HCT116 (cell line): ENCODE data around the gene TASL. TPM values are rescaled to one million over a fixed set of nuclear protein-coding genes. Genes with fewer than 3 reads are reported as not detected.

Experiments
- ATAC-seq: fragments of 200-7000 bp; cut with Tn5 transposase; 2 replicates; pipeline ENCODE4 v1.9.1; 2020; ENCODE audit warnings: mild to moderate bottlenecking, moderate library complexity
- BruUV-seq: library from RNA; stranded (reverse); fragments of 400-500 nt; replicated peaks from 2 replicates; lab custom pipeline; 2021; lab: Mats Ljungman, UMichigan
- CTCF ChIA-PET: fragments of 300-600 bp; sonication (Branson Sonifier 250); formaldehyde crosslinking; loops from one replicate; lab custom pipeline; 2021; ENCODE audit warnings: antibody characterized with exemption; lab: Charles Lee
- POLR2A ChIA-PET: fragments of 300-600, 350-600 bp; sonication (Branson Sonifier 250); formaldehyde crosslinking; loops from one replicate; lab custom pipeline; 2021; ENCODE audit warnings: antibody characterized with exemption; lab: Charles Lee
- RAD21 ChIA-PET, 2 experiments: fragments of 300-600 bp; sonication (Branson Sonifier 250); formaldehyde crosslinking; loops; one replicate each; lab custom pipeline; 2023; ENCODE audit warnings: low total read pairs in 2 of 2; ENCODE audit not compliant: uncharacterized antibody in 2 of 2, unreplicated experiment in 2 of 2, low non-redundant PET in 1 of 2; lab: Charles Lee
- DNase-seq: peaks from one replicate; pipeline ENCODE4 v3.0.0-alpha.2; 2010; ENCODE audit warnings: low read depth, low spot score
- H2AFZ ChIP-seq: fragments of 200-600 bp; shearing (Covaris generic), sonication (generic); 2 replicates; pipeline ENCODE4 v1.6.1; 2017; ENCODE audit warnings: low read depth, mixed run types, mixed read lengths, antibody characterized with exemption, low read length; ENCODE audit not compliant: poor library complexity, severe bottlenecking
- H3K27ac ChIP-seq: 2 replicates; pipeline ENCODE4 v1.5.1; 2012; ENCODE audit warnings: low read depth, low read length
- H3K27me3 ChIP-seq: fragments of 200-600 bp; sonication (generic); 2 replicates; pipeline ENCODE4 v1.6.1; 2016; ENCODE audit warnings: mixed run types, low read length, mixed read lengths; ENCODE audit not compliant: insufficient read depth
- H3K36me3 ChIP-seq, 2 experiments: fragments of 200-500 bp in 1 of 2; fragments of 200-600 bp in 1 of 2; sonication (Bioruptor generic) in 1 of 2; sonication (generic) in 1 of 2; 2 replicates each; pipeline versions ENCODE4 v1.5.1 to v1.6.1; 2014 to 2016; ENCODE audit warnings: low read length in 2 of 2, inconsistent platforms in 1 of 2, mixed read lengths in 1 of 2, mixed run types in 1 of 2; ENCODE audit not compliant: insufficient read depth in 2 of 2, control insufficient read depth in 1 of 2
- H3K4me1 ChIP-seq, 2 experiments: fragments of 200-600 bp in 1 of 2; sonication (generic) in 1 of 2; 2 replicates each; pipeline versions ENCODE4 v1.5.1 to v1.6.1; 2012 to 2017; ENCODE audit warnings: low read length in 2 of 2, inconsistent platforms in 1 of 2, mild to moderate bottlenecking in 1 of 2, mixed read lengths in 1 of 2, mixed run types in 1 of 2, moderate library complexity in 1 of 2; ENCODE audit not compliant: insufficient read depth in 2 of 2, control insufficient read depth in 1 of 2
- H3K4me2 ChIP-seq: fragments of 200-600 bp; sonication (generic); 2 replicates; pipeline ENCODE4 v1.6.1; 2017; ENCODE audit warnings: mixed run types, low read length, mixed read lengths
- H3K4me3 ChIP-seq, 2 experiments: fragments of 200-600 bp in 1 of 2; sonication (generic) in 1 of 2; replicated peaks in 1 of 2; 2 replicates each; pipeline ENCODE4 v1.5.1; 2011 to 2016; ENCODE audit warnings: low read length in 2 of 2, control low read depth in 1 of 2, low read depth in 1 of 2, mild to moderate bottlenecking in 1 of 2, mixed read lengths in 1 of 2, mixed run types in 1 of 2
- H3K79me2 ChIP-seq: fragments of 200-600 bp; sonication (generic); 2 replicates; pipeline ENCODE4 v1.6.1; 2017; ENCODE audit warnings: mild to moderate bottlenecking, mixed run types, low read length, moderate library complexity, mixed read lengths; ENCODE audit not compliant: insufficient read depth
- H3K9ac ChIP-seq: fragments of 200-600 bp; sonication (generic); 2 replicates; pipeline ENCODE4 v1.6.1; 2016; ENCODE audit warnings: low read length, mixed read lengths
- H3K9me2 ChIP-seq: fragments of 200-600 bp; sonication (generic), shearing (Covaris generic); 2 replicates; pipeline ENCODE4 v1.6.1; 2017; ENCODE audit warnings: mixed run types, mild to moderate bottlenecking, moderate library complexity; ENCODE audit not compliant: insufficient read depth
- H3K9me3 ChIP-seq, 2 experiments: fragments of 200-500 bp in 1 of 2; fragments of 200-600 bp in 1 of 2; sonication (Bioruptor generic) in 1 of 2; sonication (generic) in 1 of 2; 2 replicates each; pipeline ENCODE4 v1.6.1; 2014 to 2017; ENCODE audit warnings: low read length in 2 of 2, mixed read lengths in 2 of 2, inconsistent platforms in 1 of 2, low read depth in 1 of 2, mild to moderate bottlenecking in 1 of 2, mixed run types in 1 of 2, moderate library complexity in 1 of 2; ENCODE audit not compliant: control insufficient read depth in 1 of 2, insufficient read depth in 1 of 2
- H4K20me1 ChIP-seq: fragments of 200-600 bp; sonication (generic), shearing (Covaris generic); 2 replicates; pipeline ENCODE4 v1.6.1; 2017; ENCODE audit warnings: mixed run types, mild to moderate bottlenecking, moderate library complexity; ENCODE audit not compliant: insufficient read depth
- CBX3 ChIP-seq: IDR thresholded peaks from 2 replicates; pipeline ENCODE4 v1.6.1; 2012; ENCODE audit warnings: low read depth
- CEBPB ChIP-seq: IDR thresholded peaks from 2 replicates; pipeline ENCODE4 v1.6.1; 2012; ENCODE audit warnings: low read depth
- EGR1 ChIP-seq: IDR thresholded peaks from 2 replicates; pipeline ENCODE4 v1.6.1; 2012; ENCODE audit warnings: low read depth
- ELF1 ChIP-seq: IDR thresholded peaks from 2 replicates; pipeline ENCODE4 v1.6.1; 2012; ENCODE audit warnings: low read depth, borderline replicate concordance
- EZH2phosphoT487 ChIP-seq: fragments of 200-600 bp; IDR thresholded peaks from 2 replicates; pipeline ENCODE4 v1.6.1; 2018; ENCODE audit warnings: antibody characterized with exemption, borderline replicate concordance
- FOSL1 ChIP-seq: IDR thresholded peaks from 2 replicates; pipeline ENCODE4 v1.6.1; 2012; ENCODE audit warnings: low read depth
- JUND ChIP-seq: IDR thresholded peaks from 2 replicates; pipeline ENCODE4 v1.6.1; 2012
- POLR2AphosphoS5 ChIP-seq: IDR thresholded peaks from 2 replicates; pipeline ENCODE4 v1.6.1; 2011; ENCODE audit warnings: mild to moderate bottlenecking, low read depth, low read length, moderate library complexity
- SP1 ChIP-seq: IDR thresholded peaks from 2 replicates; pipeline ENCODE4 v1.6.1; 2012; ENCODE audit warnings: low read depth
- SRF ChIP-seq: IDR thresholded peaks from 2 replicates; pipeline ENCODE4 v1.6.1; 2012; ENCODE audit warnings: low read depth
- TCF7L2 ChIP-seq: IDR thresholded peaks from 2 replicates; pipeline ENCODE4 v1.7.0; 2011; ENCODE audit warnings: borderline replicate concordance, inconsistent platforms; ENCODE audit not compliant: insufficient read depth, insufficient read length; ENCODE audit errors: extremely low read depth
- YY1 ChIP-seq: IDR thresholded peaks from 2 replicates; pipeline ENCODE4 v1.6.1; 2011; ENCODE audit warnings: low read length, low read depth, moderate library complexity, mild to moderate bottlenecking; ENCODE audit not compliant: insufficient replicate concordance; ENCODE audit errors: extremely low read depth
- ZFX ChIP-seq: fragments of 450-650 bp; IDR thresholded peaks from 2 replicates; pipeline ENCODE4 v1.6.1; 2017
- ZNF274 ChIP-seq: fragments of 200-500 bp; sonication (Bioruptor generic); IDR thresholded peaks from 2 replicates; pipeline ENCODE4 v1.6.1; 2014; ENCODE audit warnings: mild to moderate bottlenecking, low read depth, low read length, inconsistent platforms
- intact Hi-C: fragments of 100-400 bp; cut with micrococcal nuclease; formaldehyde crosslinking; loops from 2 replicates; pipeline ENCODE4 v1.10.0; 2022
- total RNA-seq: library from RNA; stranded (reverse); gene quantifications from one replicate; pipeline ENCODE4 v1.2.1, GENCODE V29; 2021; ENCODE audit not compliant: unreplicated experiment
- TF ChIP-seq, protein P1 (sequence below): IDR thresholded peaks from 2 replicates; pipeline ENCODE4 v1.6.1; 2011; ENCODE audit warnings: mild to moderate bottlenecking, low read length, moderate library complexity; ENCODE audit not compliant: insufficient replicate concordance; ENCODE audit errors: extremely low read depth
- TF ChIP-seq, protein P2 (sequence below): IDR thresholded peaks from 2 replicates; pipeline ENCODE4 v1.6.1; 2012

The TASL gene
- total RNA-seq, 1 experiment from 2014 or later, result not detected

DNA sequence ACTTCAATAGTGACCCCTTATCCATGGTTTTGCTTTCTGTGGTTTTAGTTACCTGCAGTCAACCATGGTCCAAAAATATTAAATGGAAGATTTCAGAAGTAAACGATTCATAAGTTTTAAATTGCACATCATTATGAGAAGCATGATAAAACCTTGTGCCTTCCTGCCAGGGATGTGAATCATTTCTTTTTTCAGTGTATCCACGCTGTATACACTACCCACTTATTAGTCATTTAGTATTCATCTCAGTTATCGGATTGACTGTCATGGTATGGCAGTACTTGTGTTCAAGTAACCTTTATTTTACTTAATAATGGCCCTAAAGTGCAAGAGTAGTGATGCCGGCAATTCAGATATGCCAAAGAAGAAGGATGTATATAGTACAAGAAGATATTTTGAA is 37.7 kb upstream of the TASL start:
- no peak for DNase-seq
- CTCF ChIA-PET, result no interaction called here

DNA sequence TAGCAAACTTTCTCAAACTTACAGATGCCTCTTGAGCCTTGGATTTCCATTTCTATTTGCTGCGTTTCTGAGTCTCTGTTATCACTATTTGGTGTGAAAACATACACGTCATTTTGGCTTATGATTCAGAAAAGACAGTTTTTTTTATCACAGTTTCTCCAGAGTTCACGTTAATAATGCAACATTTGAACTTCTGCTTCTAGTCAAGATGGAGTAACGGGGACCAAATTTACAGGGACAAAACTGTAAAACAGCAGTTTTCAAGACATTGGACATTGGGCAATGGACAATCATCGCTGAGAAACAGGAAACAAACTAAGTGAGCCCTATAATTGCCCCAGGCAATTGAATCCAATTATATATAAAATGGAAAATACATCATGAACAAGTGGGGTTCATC is 36.2 kb upstream of the TASL start:
- TF ChIP-seq ELF1, result no peak
- TF ChIP-seq, protein P1, sequence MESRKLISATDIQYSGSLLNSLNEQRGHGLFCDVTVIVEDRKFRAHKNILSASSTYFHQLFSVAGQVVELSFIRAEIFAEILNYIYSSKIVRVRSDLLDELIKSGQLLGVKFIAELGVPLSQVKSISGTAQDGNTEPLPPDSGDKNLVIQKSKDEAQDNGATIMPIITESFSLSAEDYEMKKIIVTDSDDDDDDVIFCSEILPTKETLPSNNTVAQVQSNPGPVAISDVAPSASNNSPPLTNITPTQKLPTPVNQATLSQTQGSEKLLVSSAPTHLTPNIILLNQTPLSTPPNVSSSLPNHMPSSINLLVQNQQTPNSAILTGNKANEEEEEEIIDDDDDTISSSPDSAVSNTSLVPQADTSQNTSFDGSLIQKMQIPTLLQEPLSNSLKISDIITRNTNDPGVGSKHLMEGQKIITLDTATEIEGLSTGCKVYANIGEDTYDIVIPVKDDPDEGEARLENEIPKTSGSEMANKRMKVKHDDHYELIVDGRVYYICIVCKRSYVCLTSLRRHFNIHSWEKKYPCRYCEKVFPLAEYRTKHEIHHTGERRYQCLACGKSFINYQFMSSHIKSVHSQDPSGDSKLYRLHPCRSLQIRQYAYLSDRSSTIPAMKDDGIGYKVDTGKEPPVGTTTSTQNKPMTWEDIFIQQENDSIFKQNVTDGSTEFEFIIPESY, result no peak
- TF ChIP-seq, protein P2, sequence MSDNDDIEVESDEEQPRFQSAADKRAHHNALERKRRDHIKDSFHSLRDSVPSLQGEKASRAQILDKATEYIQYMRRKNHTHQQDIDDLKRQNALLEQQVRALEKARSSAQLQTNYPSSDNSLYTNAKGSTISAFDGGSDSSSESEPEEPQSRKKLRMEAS, result no peak
- no peak for TF ChIP-seq SRF
- TF ChIP-seq CEBPB, result no peak
- TF ChIP-seq FOSL1, result no peak
- TF ChIP-seq ZFX, result no peak
- no peak for TF ChIP-seq SP1
- no peak for TF ChIP-seq POLR2AphosphoS5
- no peak for TF ChIP-seq ZNF274
- RAD21 ChIA-PET, result no interaction called here
- Histone ChIP-seq H3K4me3 (no peak overlapping the region), H3K36me3 (no peaks in the 10 kb centered on the region), H3K4me2 (no peak overlapping the region), H3K9ac (no peak overlapping the region), H3K9me3 (no peaks in the 10 kb centered on the region), H3K4me1 (no peaks in the 10 kb centered on the region), H3K27me3 (no peaks in the 10 kb centered on the region), H2AFZ (no peak overlapping the region), H3K9me2 (no peaks in the 10 kb centered on the region), H3K79me2 (no peaks in the 10 kb centered on the region), H3K27ac (no peak overlapping the region), H4K20me1 (no peaks in the 10 kb centered on the region)
- CTCF ChIA-PET, result no interaction called here
- no TSS peak for BruUV-seq
- intact Hi-C loops, result no loop called here
- ATAC-seq, result no peak
- no peak for DNase-seq
- POLR2A ChIA-PET, result no interaction called here

More for the DNA sequence above, 37.7 kb upstream of the TASL start:
- Histone ChIP-seq H3K4me3 (no peak overlapping the region), H3K9me3 (no peaks in the 10 kb centered on the region), H3K9ac (no peak overlapping the region), H3K9me2 (no peaks in the 10 kb centered on the region), H3K27me3 (no peaks in the 10 kb centered on the region), H3K36me3 (no peaks in the 10 kb centered on the region), H3K4me2 (no peak overlapping the region), H2AFZ (no peak overlapping the region), H3K27ac (no peak overlapping the region), H4K20me1 (no peaks in the 10 kb centered on the region), H3K79me2 (no peaks in the 10 kb centered on the region), H3K4me1 (no peaks in the 10 kb centered on the region)
- ChIA-PET POLR2A (no interaction called here), RAD21 (no interaction called here)
- BruUV-seq, result no TSS peak
- ATAC-seq, result no peak
- no peak for TF ChIP-seq SRF
- TF ChIP-seq TCF7L2, result no peak
- TF ChIP-seq ZFX, result no peak
- no peak for TF ChIP-seq FOSL1
- no peak for TF ChIP-seq JUND
- no peak for TF ChIP-seq EZH2phosphoT487
- no peak for TF ChIP-seq EGR1
- no peak for TF ChIP-seq ZNF274
- no peak for TF ChIP-seq CBX3
- TF ChIP-seq, protein P2, result no peak
- TF ChIP-seq YY1, result no peak
- intact Hi-C loops, result no loop called here
